Measurements from ENCODE around the gene OSBPL3. TPM values are rescaled to one million over a fixed set of nuclear protein-coding genes. Genes with fewer than 3 reads are reported as not detected.

OSBPL3 gene
- total and polyA plus RNA-seq, 2 experiments from 2014 or later: 21.8 to 25.8 TPM

DNA sequence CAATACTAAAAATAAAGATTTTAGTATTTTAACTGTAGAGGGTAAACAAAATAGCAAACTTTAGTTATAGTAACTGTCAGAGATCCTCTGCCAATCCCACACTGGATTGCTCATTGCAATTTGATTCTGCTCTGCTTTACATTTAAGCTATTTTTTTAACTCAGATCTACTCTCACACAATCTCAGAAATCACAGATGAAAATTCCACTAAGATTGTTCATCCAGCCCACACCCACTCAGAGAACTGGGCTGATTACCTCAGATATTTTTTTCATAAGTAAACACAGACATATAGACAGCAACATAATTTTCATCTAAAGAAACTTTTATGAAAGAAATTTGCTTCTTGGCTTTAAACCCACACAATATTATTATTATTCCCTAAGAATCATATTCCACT lies 7.0 kb downstream of the OSBPL3 start:
- in situ Hi-C loops (cut with MboI): no loop called here
- Histone ChIP-seq H3K36me3 (ENCODE audit: low read depth) (no peaks in the 10 kb centered on the region), H3K9me2 (ENCODE audit: insufficient read depth) (no peaks in the 10 kb centered on the region), H2AFZ (no peak overlapping the region), H3K4me2 (ENCODE audit: unreplicated experiment) (peak overlapping the region; percentile 44), H3K27me3 (replicated peaks; ENCODE audit: insufficient read depth) (no peaks in the 10 kb centered on the region), H3K4me3 (peak overlapping the region; percentile 8; the same call in 1 of the 2 replicates), H3K9me3 (ENCODE audit: low read depth) (no peaks in the 10 kb centered on the region), H3K79me2 (ENCODE audit: insufficient read depth) (peaks cover 100% of the 10 kb centered on the region), H3F3A (ENCODE audit: insufficient read depth) (peaks cover 38% of the 10 kb centered on the region), H3K27ac (peak overlapping the region; percentile 97), H3K9ac (peak overlapping the region; percentile 40; the same call in 1 of the 2 replicates), H3K4me1 (ENCODE audit: insufficient read depth) (peaks cover 58% of the 10 kb centered on the region), H4K20me1 (ENCODE audit: insufficient read depth) (no peaks in the 10 kb centered on the region)
- TF ChIP-seq EZH2 (IDR thresholded peaks at IDR 0.05; ENCODE audit: insufficient read depth, poor library complexity, severe bottlenecking): no peak
- no peak for TF ChIP-seq EZH2phosphoT487 (IDR thresholded peaks at IDR 0.05; ENCODE audit: insufficient read depth, low read depth)
- peak; percentile 70 for DNase-seq

DNA sequence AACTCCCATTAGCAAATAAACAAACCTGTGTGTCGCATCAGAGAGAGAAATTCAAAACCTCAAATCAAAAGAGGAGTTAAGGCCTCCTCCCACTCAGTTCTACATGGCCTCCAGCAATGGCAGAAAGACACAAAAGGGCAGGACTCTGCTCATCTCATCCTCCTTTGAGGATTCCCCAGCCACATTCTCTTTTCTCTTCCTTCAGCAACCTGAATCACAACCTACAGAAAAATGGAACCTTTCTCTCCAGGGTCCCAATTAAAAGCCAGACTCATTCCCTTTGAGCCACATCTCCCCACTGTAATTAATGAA lies 7.9 kb downstream of the OSBPL3 start:
- no peaks in the 10 kb centered on the region for H3K9me2 ChIP-seq (ENCODE audit: insufficient read depth)
- H3K4me2 ChIP-seq (ENCODE audit: unreplicated experiment): peak overlapping the region; percentile 55
- H3K27ac ChIP-seq: peak overlapping the region; percentile 97
- no peaks in the 10 kb centered on the region for H4K20me1 ChIP-seq (ENCODE audit: insufficient read depth)
- H2AFZ ChIP-seq: no peak overlapping the region
- no peak for DNase-seq
- TF ChIP-seq EZH2 (IDR thresholded peaks at IDR 0.05; ENCODE audit: insufficient read depth, poor library complexity, severe bottlenecking): no peak
- TF ChIP-seq EZH2phosphoT487 (IDR thresholded peaks at IDR 0.05; ENCODE audit: insufficient read depth, low read depth): no peak
- peaks cover 37% of the 10 kb centered on the region for H3F3A ChIP-seq (ENCODE audit: insufficient read depth)
- peaks cover 56% of the 10 kb centered on the region for H3K4me1 ChIP-seq (ENCODE audit: insufficient read depth)
- peaks cover 100% of the 10 kb centered on the region for H3K79me2 ChIP-seq (ENCODE audit: insufficient read depth)
- 90 to 100% methylated on average over 1 of the region's 1 CpG for WGBS, 2 experiments (ENCODE audit: low coverage in 1 of 2, low lambda C conversion rate in 2 of 2, missing lambda C conversion rate in 2 of 2)
- H3K9ac ChIP-seq: no peak overlapping the region
- no peaks in the 10 kb centered on the region for H3K36me3 ChIP-seq (ENCODE audit: low read depth)
- in situ Hi-C loops (cut with MboI): no loop called here
- H3K4me3 ChIP-seq: no peak overlapping the region
- no peaks in the 10 kb centered on the region for H3K9me3 ChIP-seq (ENCODE audit: low read depth)
- no peaks in the 10 kb centered on the region for H3K27me3 ChIP-seq (replicated peaks; ENCODE audit: insufficient read depth)

GRCh38 chr7:24971333-24972165 lies 8.4 kb downstream of the OSBPL3 start:
- Histone ChIP-seq H4K20me1 (ENCODE audit: insufficient read depth) (no peaks in the 10 kb centered on the region), H3K9me3 (ENCODE audit: low read depth) (no peaks in the 10 kb centered on the region), H3K27me3 (replicated peaks; ENCODE audit: insufficient read depth) (no peaks in the 10 kb centered on the region), H3K27ac (peak overlapping the region; percentile 97), H3K9ac (peak overlapping the region; percentile 74), H3F3A (ENCODE audit: insufficient read depth) (peaks cover 37% of the 10 kb centered on the region), H3K9me2 (ENCODE audit: insufficient read depth) (no peaks in the 10 kb centered on the region), H3K79me2 (ENCODE audit: insufficient read depth) (peaks cover 100% of the 10 kb centered on the region), H3K4me2 (ENCODE audit: unreplicated experiment) (peak overlapping the region; percentile 55), H3K4me1 (ENCODE audit: insufficient read depth) (peaks cover 50% of the 10 kb centered on the region), H3K36me3 (ENCODE audit: low read depth) (no peaks in the 10 kb centered on the region), H3K4me3 (no peak overlapping the region), H2AFZ (peak overlapping the region; percentile 47)
- in situ Hi-C loops (cut with MboI): no loop called here
- WGBS, 2 experiments (ENCODE audit: low coverage in 1 of 2, low lambda C conversion rate in 2 of 2, missing lambda C conversion rate in 2 of 2): 71 to 80% methylated on average over 9 of the region's 9 CpGs
- TF ChIP-seq EZH2 (IDR thresholded peaks at IDR 0.05; ENCODE audit: insufficient read depth, poor library complexity, severe bottlenecking) (no peak), EZH2phosphoT487 (IDR thresholded peaks at IDR 0.05; ENCODE audit: insufficient read depth, low read depth) (no peak)
- peak; percentile 90 for DNase-seq

DNA sequence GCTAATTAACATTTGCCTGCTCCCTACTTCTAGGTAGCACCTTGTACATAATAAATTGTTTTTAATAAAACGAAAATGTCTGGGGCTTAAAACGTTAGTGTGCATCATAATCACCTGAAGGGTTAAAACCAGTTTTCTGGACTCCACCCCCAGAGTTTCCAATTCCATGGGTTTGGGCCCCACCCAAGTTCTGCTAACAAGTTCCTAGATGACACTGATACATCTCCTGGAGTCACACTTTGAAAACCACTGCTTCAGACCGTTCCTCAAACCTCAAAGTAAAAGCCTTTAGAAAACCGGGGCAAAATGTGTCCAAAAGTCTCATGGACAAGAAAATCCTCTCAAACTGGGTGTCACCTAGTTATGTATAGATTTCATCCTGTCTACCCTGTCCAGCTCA lies 9.3 kb downstream of the OSBPL3 start:
- H3K4me2 ChIP-seq (ENCODE audit: unreplicated experiment): peak overlapping the region; percentile 55
- no peaks in the 10 kb centered on the region for H3K36me3 ChIP-seq (ENCODE audit: low read depth)
- peak overlapping the region; percentile 97 for H3K27ac ChIP-seq
- H4K20me1 ChIP-seq (ENCODE audit: insufficient read depth): no peaks in the 10 kb centered on the region
- WGBS, 2 experiments (ENCODE audit: low coverage in 1 of 2, low lambda C conversion rate in 2 of 2, missing lambda C conversion rate in 2 of 2): 44 to 45% methylated on average over 4 of the region's 4 CpGs
- peaks cover 100% of the 10 kb centered on the region for H3K79me2 ChIP-seq (ENCODE audit: insufficient read depth)
- H3K9me3 ChIP-seq (ENCODE audit: low read depth): no peaks in the 10 kb centered on the region
- peak overlapping the region; percentile 74 for H3K9ac ChIP-seq
- peaks cover 42% of the 10 kb centered on the region for H3K4me1 ChIP-seq (ENCODE audit: insufficient read depth)
- no peaks in the 10 kb centered on the region for H3K9me2 ChIP-seq (ENCODE audit: insufficient read depth)
- peak; percentile 50 for DNase-seq
- peaks cover 37% of the 10 kb centered on the region for H3F3A ChIP-seq (ENCODE audit: insufficient read depth)
- TF ChIP-seq EZH2 (IDR thresholded peaks at IDR 0.05; ENCODE audit: insufficient read depth, poor library complexity, severe bottlenecking) (no peak), EZH2phosphoT487 (IDR thresholded peaks at IDR 0.05; ENCODE audit: insufficient read depth, low read depth) (no peak)
- no peak overlapping the region for H3K4me3 ChIP-seq
- no peaks in the 10 kb centered on the region for H3K27me3 ChIP-seq (replicated peaks; ENCODE audit: insufficient read depth)
- in situ Hi-C loops (cut with MboI): no loop called here
- H2AFZ ChIP-seq: peak overlapping the region; percentile 47

All from GM23248 (cell line).